Activated CD8-positive, alpha-beta memory T cell treated with anti-CD3 and anti-CD28 coated beads, Interleukin-2, amount 50 U/mL, for 24 hours (primary cell): Measurements from ENCODE around the gene CD70.
"Not testable (repeated sequence)": the region's sequence is repeated elsewhere in the genome, so short reads cannot be mapped to it uniquely, and the experiment has no call there.

Source experiments
- DNase-seq: peaks from one replicate; pipeline ENCODE4 v3.0.0-alpha.2; 2020; ENCODE audit errors: extremely low read depth

CD70 gene

DNA sequence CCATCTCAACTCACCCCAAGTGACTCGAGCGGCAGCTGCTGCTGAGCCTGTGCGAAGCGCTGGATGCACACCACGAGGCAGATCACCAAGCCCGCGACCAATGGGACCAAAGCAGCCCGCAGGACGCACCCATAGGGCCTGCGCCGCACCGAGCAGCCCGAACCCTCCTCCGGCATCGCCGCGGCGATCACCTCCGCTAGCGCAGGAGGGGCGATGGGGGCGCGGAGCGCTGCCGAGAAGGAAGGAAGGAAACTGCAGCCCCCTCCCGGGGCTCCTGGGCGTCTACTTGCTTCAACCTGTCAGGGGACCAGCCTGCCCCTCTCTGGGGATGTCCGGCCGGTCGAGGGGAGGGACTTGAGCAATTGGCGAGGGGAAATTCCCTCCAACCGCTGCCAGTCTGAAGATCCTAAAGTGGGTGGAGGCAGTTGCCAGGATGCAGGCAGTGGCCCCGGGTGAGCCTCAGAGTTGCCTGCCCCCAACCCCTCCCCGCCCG is at the start of gene CD70:
Gene CD70, minus strand, starts transcription at position 324 of the 493 bp plus-strand sequence. Its CDS starts 148 bp downstream, at position 176.
- no peak for DNase-seq

- DNase-seq: not testable (repeated sequence)
These were observed 49.4 kb upstream of the CD70 start for GRCh38 chr19:6640333-6640732.

- no peak for DNase-seq
These were observed 48.5 kb upstream of the CD70 start for GRCh38 chr19:6639439-6639838.

DNA sequence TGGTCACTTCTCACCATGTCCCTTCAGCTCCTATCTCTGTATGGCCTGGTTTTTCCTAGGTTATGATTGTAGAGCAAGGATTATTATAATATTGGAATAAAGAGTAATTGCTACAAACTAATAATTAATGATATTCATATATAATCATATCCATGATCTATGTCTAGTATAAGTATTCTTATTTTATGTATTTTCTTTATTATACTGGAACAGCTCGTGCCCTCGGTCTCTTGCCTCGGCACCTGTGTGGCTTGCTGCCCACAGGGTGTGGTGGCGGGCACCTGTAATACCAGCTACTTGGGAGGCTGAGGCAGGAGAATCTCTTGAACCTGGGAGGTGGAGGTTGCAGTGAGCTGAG is 42.5 kb upstream of the CD70 start:
- not testable (repeated sequence) for DNase-seq

GRCh38 chr19:6632747-6633455 is 42.0 kb upstream of the CD70 start:
- DNase-seq: not testable (repeated sequence)

DNA sequence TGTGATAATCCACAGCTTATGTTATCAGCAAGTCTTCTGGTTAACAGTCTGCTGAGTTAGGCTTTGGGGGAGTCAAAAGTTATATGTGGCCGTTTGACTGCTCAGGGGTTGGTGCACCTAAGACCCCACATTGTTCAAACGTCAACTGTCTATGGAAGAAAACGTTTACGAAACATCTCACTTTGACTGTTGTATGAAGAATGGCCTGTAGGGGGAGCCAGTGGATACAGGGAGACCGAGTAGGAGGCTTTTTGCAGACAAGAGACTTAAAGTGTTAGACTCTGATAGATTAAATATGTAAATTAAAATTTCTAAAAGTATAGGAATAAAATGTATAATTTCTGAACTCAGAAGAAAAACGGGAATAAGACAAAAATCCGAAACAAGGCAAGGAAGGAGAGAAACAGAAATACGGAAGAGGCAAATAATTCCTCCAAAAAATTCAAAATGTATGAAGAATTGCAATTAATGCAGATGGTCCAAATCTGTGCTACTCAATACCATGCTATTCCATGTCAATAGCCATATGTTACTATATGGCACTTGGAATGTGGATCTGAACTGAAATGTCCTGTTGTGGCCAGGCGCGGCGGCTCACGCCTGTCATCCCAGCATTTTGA is 41.2 kb upstream of the CD70 start:
- DNase-seq: peak; percentile 68

GRCh38 chr19:6626764-6627163 is 35.8 kb upstream of the CD70 start:
- no peak for DNase-seq

- no peak for DNase-seq
These were observed 26.4 kb upstream of the CD70 start for GRCh38 chr19:6617374-6617773.

- no peak for DNase-seq
These were observed 25.1 kb upstream of the CD70 start for GRCh38 chr19:6616011-6616410.

- DNase-seq: no peak
These were observed 22.8 kb upstream of the CD70 start for GRCh38 chr19:6613711-6614110.

DNA sequence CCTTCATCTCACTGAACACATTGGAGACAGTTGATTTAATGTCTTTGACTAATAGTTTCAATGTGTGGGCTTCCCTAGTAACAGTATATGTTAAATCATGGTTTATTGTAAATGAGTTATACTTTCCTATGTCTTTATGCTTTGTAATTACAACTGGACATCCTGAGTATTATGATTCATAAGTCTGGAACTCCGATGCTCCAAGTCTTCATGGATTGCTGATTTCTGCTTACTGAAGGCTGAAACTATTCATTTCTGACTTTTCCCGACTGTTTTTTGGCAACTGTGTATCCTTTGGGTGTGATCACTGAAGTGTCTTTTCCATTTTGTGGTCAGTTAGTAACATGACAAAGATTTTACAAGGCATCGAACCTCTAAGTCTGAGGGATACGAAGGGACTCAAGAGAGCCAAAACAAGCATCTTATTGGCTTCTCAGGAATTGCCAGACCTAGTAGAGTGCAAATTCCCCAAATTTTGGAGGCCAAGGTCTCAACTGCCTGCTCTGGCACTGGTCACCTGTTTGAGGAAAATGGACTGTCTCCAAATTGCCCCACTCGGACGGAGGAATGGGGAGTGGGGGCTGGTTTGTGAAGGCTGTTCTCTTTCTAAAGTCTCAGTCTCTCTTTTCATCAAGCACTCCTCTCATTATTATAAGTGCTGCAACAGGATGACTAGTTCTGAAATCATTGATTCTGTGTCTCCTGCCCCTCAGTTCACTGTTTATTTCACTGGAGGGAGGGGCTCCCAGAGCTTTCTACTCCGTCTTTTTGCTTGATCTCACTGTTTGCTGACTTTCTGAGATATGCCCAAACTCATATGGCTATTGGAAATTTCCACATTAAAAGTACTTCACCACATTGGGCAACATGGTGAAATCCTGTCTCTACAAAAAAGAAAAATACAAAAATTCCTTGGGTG is 20.2 kb upstream of the CD70 start:
- DNase-seq: no peak

- no peak for DNase-seq
These were observed 18.0 kb upstream of the CD70 start for GRCh38 chr19:6608940-6609339.

GRCh38 chr19:6608146-6608545 is 17.2 kb upstream of the CD70 start:
- not testable (repeated sequence) for DNase-seq

GRCh38 chr19:6606276-6607070 is 15.5 kb upstream of the CD70 start:
- DNase-seq: not testable (repeated sequence)

GRCh38 chr19:6604906-6605305 is 14.0 kb upstream of the CD70 start:
- DNase-seq: no peak

DNA sequence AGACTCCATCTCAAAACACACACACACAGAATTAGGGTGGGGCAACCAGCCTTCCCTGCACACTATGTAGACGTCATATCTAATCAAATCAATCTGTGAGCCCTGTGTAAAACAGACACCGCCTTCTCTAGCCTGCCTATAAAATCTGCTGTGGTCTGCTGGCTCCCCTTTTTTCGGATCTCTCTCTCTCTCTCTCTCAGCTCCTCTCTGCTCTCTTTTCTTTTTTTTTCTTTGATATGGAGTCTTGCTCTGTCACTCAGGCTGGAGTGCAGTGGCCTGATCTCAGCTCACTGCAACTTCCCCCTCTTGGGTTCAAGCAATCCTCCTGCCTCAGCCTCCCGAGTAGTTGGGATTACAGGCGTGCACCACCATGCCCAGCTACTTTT is 11.8 kb upstream of the CD70 start:
- DNase-seq: no peak

DNA sequence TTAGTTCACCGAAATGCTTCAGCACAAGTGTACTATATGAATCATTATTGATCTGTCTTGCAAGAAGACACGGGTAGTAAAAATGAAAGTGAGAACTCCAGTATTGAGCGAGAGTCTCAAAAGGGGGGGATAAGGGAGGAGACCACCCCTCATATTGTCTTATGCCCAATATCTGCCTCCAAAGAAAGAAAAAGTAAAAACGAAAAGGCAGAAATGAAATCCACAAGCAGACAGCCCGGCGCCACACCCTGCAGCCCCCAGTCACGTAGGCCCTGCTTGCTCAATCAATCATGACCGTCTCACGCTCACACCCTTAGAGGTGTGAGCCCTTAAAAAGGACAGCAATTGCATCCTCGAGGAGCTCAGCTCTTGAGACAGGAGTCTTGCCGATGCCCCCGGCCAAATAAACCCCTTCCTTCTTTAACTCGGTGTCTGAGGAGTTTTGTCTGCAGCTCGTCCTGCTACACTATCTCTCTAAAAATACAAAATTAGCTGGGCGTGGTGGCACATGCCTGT is 10.6 kb upstream of the CD70 start:
- DNase-seq: not testable (repeated sequence)

GRCh38 chr19:6600951-6601536 is 10.1 kb upstream of the CD70 start:
- DNase-seq: not testable (repeated sequence)

DNA sequence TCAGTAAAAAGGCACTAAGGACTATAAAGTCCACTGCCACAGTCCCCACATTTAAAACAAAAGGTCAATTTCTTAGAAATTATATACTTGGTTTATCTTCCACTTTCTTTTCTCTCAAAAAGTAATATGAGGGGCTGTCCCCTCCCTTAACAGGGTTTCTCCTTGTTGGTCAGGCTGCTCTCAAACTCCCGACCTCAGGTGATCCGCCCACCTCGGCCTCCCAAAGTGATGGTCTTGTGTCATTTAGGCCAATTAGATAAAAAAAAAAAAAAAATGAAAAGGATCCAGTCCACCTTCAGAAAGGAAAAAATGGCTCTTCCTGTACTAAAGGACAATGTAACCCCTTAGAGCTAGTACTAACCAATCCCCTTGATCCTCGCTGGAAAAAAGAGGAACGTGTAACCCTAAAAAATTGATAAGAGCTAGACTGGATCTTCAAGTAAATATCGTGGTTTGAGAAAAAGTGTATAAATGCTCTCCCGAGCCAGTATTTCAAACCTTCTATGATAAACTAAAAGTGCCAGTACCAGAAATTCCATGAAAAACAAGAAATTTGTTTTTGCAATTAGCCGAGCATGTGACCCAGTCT is 9.0 kb upstream of the CD70 start:
- no peak for DNase-seq

- not testable (repeated sequence) for DNase-seq
These were observed 7.4 kb upstream of the CD70 start for GRCh38 chr19:6598254-6598892.
